HepG2 (cell line): Measurements from ENCODE around the gene ZDHHC14. TPM values are rescaled to one million over a fixed set of nuclear protein-coding genes. Genes with fewer than 3 reads are reported as not detected.

Source experiments
- ATAC-seq: fragments of 200-7000 bp; cut with Tn5 transposase; 3 replicates; pipeline ENCODE4 v1.9.1; 2020; ENCODE audit warnings: mild to moderate bottlenecking, moderate library complexity
- BruUV-seq: library from RNA; stranded (reverse); fragments of 400-500 nt; replicated peaks from 2 replicates; lab custom pipeline; 2021; lab: Mats Ljungman, UMichigan
- CTCF ChIA-PET: fragments of 300-600 bp; formaldehyde crosslinking; extraction: SDS; loops from one replicate; lab custom pipeline; 2021; ENCODE audit warnings: low total read pairs, inconsistent platforms, low intra/inter-chr PET ratio; lab: Yijun Ruan, JAX
- POLR2A ChIA-PET: fragments of 350-600 bp; sonication (Branson Sonifier 250); formaldehyde crosslinking; loops from one replicate; lab custom pipeline; 2020; ENCODE audit warnings: antibody characterized with exemption, inconsistent platforms; lab: Yijun Ruan, JAX
- DNase-seq: peaks from one replicate; pipeline ENCODE4 v3.0.0-alpha.2; 2015; ENCODE audit warnings: low spot score
- FAIRE-seq: peaks from 3 replicates; lab custom pipeline; 2011; peaks lifted over from hg19 to GRCh38; lab: Jason Lieb, UNC
- H2AFZ ChIP-seq: one replicate; pipeline ENCODE4 v1.6.1; 2011; ENCODE audit warnings: low read length, inconsistent platforms
- H3K27ac ChIP-seq: fragments of 300-600 bp; 3 replicates; pipeline ENCODE4 v1.8.0; 2011; ENCODE audit warnings: mixed run types, mild to moderate bottlenecking, mixed read lengths, low read length, inconsistent platforms; ENCODE audit not compliant: insufficient read depth; ENCODE audit errors: extremely low read length
- H3K27me3 ChIP-seq, 2 experiments: fragments of 200-600 bp in 1 of 2; 2 replicates in 1 of 2; 3 replicates in 1 of 2; pipeline versions ENCODE4 v1.6.0 to v1.8.0; 2011; ENCODE audit warnings: low read length in 2 of 2, mild to moderate bottlenecking in 2 of 2, moderate library complexity in 2 of 2, inconsistent platforms in 1 of 2; ENCODE audit not compliant: insufficient read depth in 2 of 2, control insufficient read depth in 1 of 2
- H3K36me3 ChIP-seq, 2 experiments: fragments of 200-600 bp in 1 of 2; replicated peaks in 1 of 2; 2 replicates in 1 of 2; 3 replicates in 1 of 2; pipeline versions ENCODE4 v1.5.1 to v1.8.0; 2011; ENCODE audit warnings: low read length in 2 of 2, inconsistent platforms in 1 of 2; ENCODE audit not compliant: insufficient read depth in 2 of 2, control insufficient read depth in 1 of 2
- H3K4me1 ChIP-seq: 2 replicates; pipeline ENCODE4 v1.5.1; 2012; ENCODE audit warnings: low read length, inconsistent platforms; ENCODE audit not compliant: insufficient read depth
- H3K4me2 ChIP-seq: 2 replicates; pipeline ENCODE4 v1.6.0; 2011; ENCODE audit warnings: low read depth, low read length, inconsistent platforms
- H3K4me3 ChIP-seq, 3 experiments: fragments of 200-600 bp in 1 of 3; sonication (generic), shearing (Covaris generic) in 1 of 3; replicated peaks in 1 of 3; 2 replicates each; pipeline ENCODE4 v1.5.1; 2011 to 2016; ENCODE audit warnings: low read length in 3 of 3, inconsistent platforms in 2 of 3, low read depth in 2 of 3, mild to moderate bottlenecking in 2 of 3, control low read depth in 1 of 3, mixed read lengths in 1 of 3; ENCODE audit not compliant: insufficient read depth in 1 of 3
- H3K79me2 ChIP-seq: one replicate; pipeline ENCODE4 v1.6.1; 2011; ENCODE audit warnings: low read length, inconsistent platforms; ENCODE audit not compliant: insufficient read depth
- H3K9ac ChIP-seq: 2 replicates; pipeline ENCODE4 v1.6.0; 2011; ENCODE audit warnings: mild to moderate bottlenecking, low read depth, low read length, inconsistent platforms; ENCODE audit not compliant: insufficient read depth
- H3K9me3 ChIP-seq: 2 replicates; pipeline ENCODE4 v1.5.1; 2012; ENCODE audit warnings: mild to moderate bottlenecking, low read length
- H4K20me1 ChIP-seq: 2 replicates; pipeline ENCODE4 v1.6.0; 2011; ENCODE audit warnings: inconsistent platforms, mild to moderate bottlenecking, low read length, moderate library complexity; ENCODE audit not compliant: insufficient read depth
- GPN1 ChIP-seq: sonication (generic); formaldehyde crosslinking; IDR thresholded peaks from 2 replicates; pipeline ENCODE4 v1.5.1; 2020; ENCODE audit warnings: missing genetic modification reagents, borderline replicate concordance
- HNRNPH1 ChIP-seq: fragments of 200-400 bp; formaldehyde crosslinking; optimal IDR thresholded peaks from 2 replicates; pipeline ENCODE3; 2017; ENCODE audit warnings: mild to moderate bottlenecking, low read depth, low read length
- RBFOX2 ChIP-seq: fragments of 200-400 bp; formaldehyde crosslinking; IDR thresholded peaks from 2 replicates; pipeline ENCODE4 v1.6.1; 2017; ENCODE audit warnings: low read depth, mild to moderate bottlenecking, low read length
- RBM39 ChIP-seq: fragments of 200-400 bp; formaldehyde crosslinking; IDR thresholded peaks from one replicate; pipeline ENCODE4 v1.6.1; 2018; ENCODE audit warnings: antibody characterized with exemption, mild to moderate bottlenecking, low read depth, low read length; ENCODE audit not compliant: poor library complexity, severe bottlenecking
- RFX5 ChIP-seq: IDR thresholded peaks from 2 replicates; pipeline ENCODE4 v1.6.1; 2011; ENCODE audit warnings: low read depth, low read length, improper control_type of control experiment
- TAF15 ChIP-seq: fragments of 200-400 bp; formaldehyde crosslinking; IDR thresholded peaks from one replicate; pipeline ENCODE4 v1.6.1; 2018; ENCODE audit warnings: mild to moderate bottlenecking, low read depth, low read length; ENCODE audit not compliant: poor library complexity, severe bottlenecking
- YY1 ChIP-seq: IDR thresholded peaks from 2 replicates; pipeline ENCODE4 v1.6.1; 2011; ENCODE audit warnings: low read length, low read depth, moderate library complexity, mild to moderate bottlenecking; ENCODE audit not compliant: insufficient read depth, insufficient replicate concordance
- ZNF577 ChIP-seq: sonication (generic); formaldehyde crosslinking; IDR thresholded peaks from 2 replicates; pipeline ENCODE4 v1.4.0; 2020; ENCODE audit warnings: mild to moderate bottlenecking, low read depth, missing genetic modification reagents, borderline replicate concordance
- WGBS: methylation state at CpG from one replicate; pipeline ENCODE4 v1.1.6; 2017; ENCODE audit warnings: low lambda C conversion rate; 5-methylcytosine and 5-hydroxymethylcytosine counted together
- in situ Hi-C: cut with HindIII; loops from 2 replicates; pipeline ENCODE4 v1.10.0; 2017; ENCODE audit warnings: low pct_unique_long_range_greater_than_20kb; ENCODE audit not compliant: extremely low pct_ligation_motif_present
- intact Hi-C: fragments of 100-400 bp; cut with micrococcal nuclease; formaldehyde crosslinking; loops from one replicate; pipeline ENCODE4 v1.10.0; 2022; ENCODE audit not compliant: unreplicated experiment
- polyA plus RNA-seq, 8 experiments: library from polyadenylated mRNA; depleted of rRNA in 3 of 8; stranded (reverse) in 7 of 8; unstranded in 1 of 8; fragments of >200 nt; fragmentation: Illumina TruSeq in 4 of 8; extraction: Trizol in 4 of 8; gene quantifications; 2 replicates each; pipeline versions ENCODE4 v1.2.1 to v1.2.3, GENCODE V29; 2011 to 2016; ENCODE audit warnings: low read depth in 4 of 8, missing spikeins in 1 of 8, mixed read lengths in 1 of 8; ENCODE audit not compliant: insufficient read depth in 1 of 8
- total RNA-seq, 5 experiments: library from RNA; depleted of rRNA; stranded (reverse); fragments of >200 nt; fragmentation: Illumina TruSeq; extraction: Trizol; gene quantifications; 2 replicates each; pipeline ENCODE4 v1.2.3, GENCODE V29; 2016; ENCODE audit warnings: low read depth in 1 of 5
- TF ChIP-seq, protein P1 (sequence below): sonication (generic); formaldehyde crosslinking; IDR thresholded peaks from 2 replicates; pipeline ENCODE4 v1.5.1; 2020; ENCODE audit warnings: missing genetic modification reagents, mild to moderate bottlenecking, borderline replicate concordance
- TF ChIP-seq, protein P2 (sequence below): sonication (generic); formaldehyde crosslinking; IDR thresholded peaks from 2 replicates; pipeline ENCODE4 v1.4.0; 2020; ENCODE audit warnings: missing genetic modification reagents
- TF ChIP-seq, protein P3 (sequence below): sonication (generic); formaldehyde crosslinking; IDR thresholded peaks from 2 replicates; pipeline ENCODE4 v1.4.0; 2020; ENCODE audit warnings: missing genetic modification reagents
- TF ChIP-seq, protein P4 (sequence below): sonication (generic); formaldehyde crosslinking; IDR thresholded peaks from 2 replicates; pipeline ENCODE4 v1.8.1; 2023; ENCODE audit warnings: mild to moderate bottlenecking, missing genetic modification reagents, borderline replicate concordance
- TF ChIP-seq, protein P5 (sequence below): sonication (generic); formaldehyde crosslinking; IDR thresholded peaks from 2 replicates; pipeline ENCODE4 v1.4.0; 2020; ENCODE audit warnings: missing genetic modification reagents

The ZDHHC14 gene
- total and polyA plus RNA-seq, 2 of the 13 experiments (the other 11 are each of a cell fraction or from before 2014, with no cell fraction given), result 3.7 to 9.5 TPM

DNA sequence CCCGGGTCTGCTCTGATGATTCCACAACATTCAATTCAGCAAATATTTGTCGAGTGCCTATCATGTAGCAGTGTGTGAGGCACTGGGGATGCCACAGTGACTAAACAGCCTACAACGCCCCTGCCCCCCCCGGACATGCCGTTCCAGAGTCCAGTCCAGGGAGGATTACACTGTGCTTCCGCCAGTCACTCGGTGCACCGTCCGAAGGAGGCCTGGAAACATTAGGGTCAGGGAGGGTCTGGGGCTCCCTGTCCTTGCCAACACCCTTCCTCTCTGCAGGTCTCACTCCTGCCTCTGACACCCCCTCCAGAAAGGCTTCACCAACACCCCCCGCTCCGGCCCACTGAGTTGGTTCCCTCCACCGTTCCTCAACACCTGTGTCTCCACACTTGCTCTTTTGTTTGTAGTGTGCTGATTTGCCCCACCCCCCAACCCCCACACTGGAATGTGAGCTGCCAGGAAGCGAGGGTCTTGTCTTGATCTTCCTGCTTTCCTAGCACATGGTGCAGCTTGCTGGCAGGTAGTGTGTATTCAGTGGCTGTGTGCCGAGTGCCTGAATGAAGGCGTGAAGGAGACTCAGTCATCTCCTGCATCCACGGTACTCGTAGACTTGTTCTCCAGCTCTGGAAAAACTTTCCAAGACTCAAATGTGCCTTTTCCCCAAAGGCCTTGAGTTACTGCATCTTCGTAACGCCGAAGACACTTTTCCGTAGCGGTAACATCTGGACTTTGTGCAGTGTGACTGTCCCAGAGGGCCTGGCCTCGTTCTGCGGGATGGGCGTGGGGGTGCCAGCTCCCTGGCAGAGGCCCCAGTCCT, 150.4 kb downstream of the ZDHHC14 start (continued):
- TF ChIP-seq, protein P1, sequence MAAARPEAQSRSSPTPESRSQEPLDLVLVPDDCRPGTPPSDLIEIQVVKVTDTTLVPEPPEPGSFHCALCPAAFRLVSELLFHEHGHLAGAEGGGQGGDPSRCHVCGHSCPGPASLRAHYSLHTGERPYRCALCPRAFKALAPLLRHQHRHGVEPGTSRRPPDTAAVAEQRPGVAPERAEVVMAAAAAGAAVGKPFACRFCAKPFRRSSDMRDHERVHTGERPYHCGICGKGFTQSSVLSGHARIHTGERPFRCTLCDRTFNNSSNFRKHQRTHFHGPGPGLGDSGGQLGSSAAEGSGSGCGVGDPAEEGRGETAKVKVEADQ, result peak; percentile 96
- TF ChIP-seq RFX5 (peak; percentile 56; the same call in 1 of the 2 replicates), TAF15 (no peak), RBM39 (peak; percentile 77)

DNA sequence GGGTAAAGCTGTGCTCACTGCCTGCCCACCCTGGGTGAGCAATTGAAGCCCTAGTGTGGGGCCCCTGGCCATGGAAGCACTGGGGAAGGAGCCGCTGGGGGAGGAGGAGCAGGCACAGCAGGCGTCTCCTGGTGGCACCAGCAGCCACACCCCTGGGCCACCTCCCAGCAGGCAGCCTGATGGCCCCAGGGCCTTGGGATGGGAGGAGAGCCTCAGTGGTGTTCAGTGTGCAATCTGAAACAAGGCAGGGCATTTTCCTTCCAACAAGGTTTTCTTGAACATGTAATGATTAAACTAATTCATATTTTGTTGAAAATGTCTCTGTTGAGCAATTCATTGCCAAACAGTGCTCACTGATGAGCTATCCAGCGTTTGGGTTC, 151.0 kb downstream of the ZDHHC14 start:
- peak; percentile 61; the same call in 2 of the 3 replicates for ATAC-seq
- no peaks in the 10 kb centered on the region for H4K20me1 ChIP-seq
- H3K36me3 ChIP-seq, result no peaks in the 10 kb centered on the region
- peaks cover 99% of the 10 kb centered on the region for H3K4me1 ChIP-seq
- CTCF ChIA-PET, result no interaction called here
- no TSS peak for BruUV-seq
- H3K27ac ChIP-seq, result peak overlapping the region; percentile 96
- no peak for DNase-seq
- H2AFZ ChIP-seq, result no peak overlapping the region
- H3K9ac ChIP-seq, result peak overlapping the region; percentile 82
- no peaks in the 10 kb centered on the region for H3K79me2 ChIP-seq
- intact Hi-C loops, result loop anchor here (1.0 to 5.0 kb wide), 7 partner anchors 8 to 205 kb away; partner anchors contain the start of gene ZDHHC14
- H3K4me2 ChIP-seq, result peak overlapping the region; percentile 90
- FAIRE-seq, result no peak
- 14% methylated on average over 3 of the region's 3 CpGs for WGBS
- POLR2A ChIA-PET, result interaction anchor here (0.6 to 7.2 kb wide), 22 partner anchors 9 to 348 kb away, joined by 3 to 186 read pairs (median 6); partner anchors contain the start of gene TMEM242
- H3K27me3 ChIP-seq, result no peaks in the 10 kb centered on the region
- H3K9me3 ChIP-seq, result no peaks in the 10 kb centered on the region
- H3K4me3 ChIP-seq, result peak overlapping the region; percentile 32 to 58 (median 34); a peak in 5 of 6 replicates
- in situ Hi-C loops, result no loop called here
- TF ChIP-seq, protein P2, sequence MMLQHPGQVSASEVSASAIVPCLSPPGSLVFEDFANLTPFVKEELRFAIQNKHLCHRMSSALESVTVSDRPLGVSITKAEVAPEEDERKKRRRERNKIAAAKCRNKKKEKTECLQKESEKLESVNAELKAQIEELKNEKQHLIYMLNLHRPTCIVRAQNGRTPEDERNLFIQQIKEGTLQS (CRISPR knock-in tag), result no peak
- TF ChIP-seq ZNF577 (no peak), YY1 (peak; percentile 27), RBFOX2 (peak; percentile 56; the same call in 1 of the 2 replicates), HNRNPH1 (no peak), GPN1 (CRISPR knock-in tag) (no peak)
- TF ChIP-seq, protein P3, sequence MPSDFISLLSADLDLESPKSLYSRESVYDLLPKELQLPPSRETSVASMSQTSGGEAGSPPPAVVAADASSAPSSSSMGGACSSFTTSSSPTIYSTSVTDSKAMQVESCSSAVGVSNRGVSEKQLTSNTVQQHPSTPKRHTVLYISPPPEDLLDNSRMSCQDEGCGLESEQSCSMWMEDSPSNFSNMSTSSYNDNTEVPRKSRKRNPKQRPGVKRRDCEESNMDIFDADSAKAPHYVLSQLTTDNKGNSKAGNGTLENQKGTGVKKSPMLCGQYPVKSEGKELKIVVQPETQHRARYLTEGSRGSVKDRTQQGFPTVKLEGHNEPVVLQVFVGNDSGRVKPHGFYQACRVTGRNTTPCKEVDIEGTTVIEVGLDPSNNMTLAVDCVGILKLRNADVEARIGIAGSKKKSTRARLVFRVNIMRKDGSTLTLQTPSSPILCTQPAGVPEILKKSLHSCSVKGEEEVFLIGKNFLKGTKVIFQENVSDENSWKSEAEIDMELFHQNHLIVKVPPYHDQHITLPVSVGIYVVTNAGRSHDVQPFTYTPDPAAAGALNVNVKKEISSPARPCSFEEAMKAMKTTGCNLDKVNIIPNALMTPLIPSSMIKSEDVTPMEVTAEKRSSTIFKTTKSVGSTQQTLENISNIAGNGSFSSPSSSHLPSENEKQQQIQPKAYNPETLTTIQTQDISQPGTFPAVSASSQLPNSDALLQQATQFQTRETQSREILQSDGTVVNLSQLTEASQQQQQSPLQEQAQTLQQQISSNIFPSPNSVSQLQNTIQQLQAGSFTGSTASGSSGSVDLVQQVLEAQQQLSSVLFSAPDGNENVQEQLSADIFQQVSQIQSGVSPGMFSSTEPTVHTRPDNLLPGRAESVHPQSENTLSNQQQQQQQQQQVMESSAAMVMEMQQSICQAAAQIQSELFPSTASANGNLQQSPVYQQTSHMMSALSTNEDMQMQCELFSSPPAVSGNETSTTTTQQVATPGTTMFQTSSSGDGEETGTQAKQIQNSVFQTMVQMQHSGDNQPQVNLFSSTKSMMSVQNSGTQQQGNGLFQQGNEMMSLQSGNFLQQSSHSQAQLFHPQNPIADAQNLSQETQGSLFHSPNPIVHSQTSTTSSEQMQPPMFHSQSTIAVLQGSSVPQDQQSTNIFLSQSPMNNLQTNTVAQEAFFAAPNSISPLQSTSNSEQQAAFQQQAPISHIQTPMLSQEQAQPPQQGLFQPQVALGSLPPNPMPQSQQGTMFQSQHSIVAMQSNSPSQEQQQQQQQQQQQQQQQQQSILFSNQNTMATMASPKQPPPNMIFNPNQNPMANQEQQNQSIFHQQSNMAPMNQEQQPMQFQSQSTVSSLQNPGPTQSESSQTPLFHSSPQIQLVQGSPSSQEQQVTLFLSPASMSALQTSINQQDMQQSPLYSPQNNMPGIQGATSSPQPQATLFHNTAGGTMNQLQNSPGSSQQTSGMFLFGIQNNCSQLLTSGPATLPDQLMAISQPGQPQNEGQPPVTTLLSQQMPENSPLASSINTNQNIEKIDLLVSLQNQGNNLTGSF (CRISPR knock-in tag), result no peak
- TF ChIP-seq, protein P4, sequence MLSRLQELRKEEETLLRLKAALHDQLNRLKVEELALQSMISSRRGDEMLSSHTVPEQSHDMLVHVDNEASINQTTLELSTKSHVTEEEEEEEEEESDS (CRISPR knock-in tag), result no peak
- TF ChIP-seq, protein P5, sequence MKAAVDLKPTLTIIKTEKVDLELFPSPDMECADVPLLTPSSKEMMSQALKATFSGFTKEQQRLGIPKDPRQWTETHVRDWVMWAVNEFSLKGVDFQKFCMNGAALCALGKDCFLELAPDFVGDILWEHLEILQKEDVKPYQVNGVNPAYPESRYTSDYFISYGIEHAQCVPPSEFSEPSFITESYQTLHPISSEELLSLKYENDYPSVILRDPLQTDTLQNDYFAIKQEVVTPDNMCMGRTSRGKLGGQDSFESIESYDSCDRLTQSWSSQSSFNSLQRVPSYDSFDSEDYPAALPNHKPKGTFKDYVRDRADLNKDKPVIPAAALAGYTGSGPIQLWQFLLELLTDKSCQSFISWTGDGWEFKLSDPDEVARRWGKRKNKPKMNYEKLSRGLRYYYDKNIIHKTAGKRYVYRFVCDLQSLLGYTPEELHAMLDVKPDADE, result peak; percentile 17; the same call in 1 of the 2 replicates
